H9 (cell line): ENCODE measurements around the gene SDE2. TPM values are rescaled to one million over a fixed set of nuclear protein-coding genes. Genes with fewer than 3 reads are reported as not detected.

Experiments
- DNase-seq: peaks from one replicate; pipeline ENCODE4 v3.0.0-alpha.2; 2017
- H2AFZ ChIP-seq: one replicate; pipeline ENCODE4 v1.6.1; 2013; ENCODE audit warnings: mild to moderate bottlenecking, low read length, control low read depth, moderate library complexity
- H2AK5ac ChIP-seq: 2 replicates; pipeline ENCODE4 v1.6.1; 2013; ENCODE audit warnings: low read length, control low read depth, mixed read lengths; ENCODE audit not compliant: insufficient read length
- H2BK120ac ChIP-seq: one replicate; pipeline ENCODE4 v1.6.1; 2013; ENCODE audit warnings: low read depth, mild to moderate bottlenecking, low read length, control low read depth, inconsistent platforms; ENCODE audit not compliant: poor library complexity, severe bottlenecking
- H2BK12ac ChIP-seq: 2 replicates; pipeline ENCODE4 v1.6.1; 2013; ENCODE audit warnings: low read length, control low read depth, mixed read lengths, low read depth; ENCODE audit not compliant: insufficient read length
- H2BK15ac ChIP-seq: 2 replicates; pipeline ENCODE4 v1.6.1; 2013; ENCODE audit warnings: low read depth, low read length, control low read depth
- H2BK20ac ChIP-seq: one replicate; pipeline ENCODE4 v1.6.1; 2013; ENCODE audit warnings: low read depth, mild to moderate bottlenecking, low read length, control low read depth, inconsistent platforms; ENCODE audit not compliant: poor library complexity, severe bottlenecking
- H2BK5ac ChIP-seq: 2 replicates; pipeline ENCODE4 v1.6.1; 2013; ENCODE audit warnings: low read length, control low read depth, mixed read lengths; ENCODE audit not compliant: insufficient read length
- H3K14ac ChIP-seq: 2 replicates; pipeline ENCODE4 v1.6.1; 2013; ENCODE audit warnings: low read length, control low read depth; ENCODE audit not compliant: insufficient read depth
- H3K18ac ChIP-seq: 2 replicates; pipeline ENCODE4 v1.6.1; 2013; ENCODE audit warnings: low read depth, mild to moderate bottlenecking, mixed read lengths, low read length, control low read depth; ENCODE audit not compliant: insufficient read length
- H3K23ac ChIP-seq: 2 replicates; pipeline ENCODE4 v1.6.1; 2013; ENCODE audit warnings: low read length, control low read depth, mixed read lengths, low read depth; ENCODE audit not compliant: insufficient read length
- H3K23me2 ChIP-seq: 2 replicates; pipeline ENCODE4 v1.6.1; 2013; ENCODE audit warnings: low read depth, mild to moderate bottlenecking, mixed read lengths, low read length, control low read depth; ENCODE audit not compliant: insufficient read length, poor library complexity, severe bottlenecking
- H3K27ac ChIP-seq: 2 replicates; pipeline ENCODE4 v1.5.1; 2013; ENCODE audit warnings: low read length, control low read depth, mixed read lengths, low read depth; ENCODE audit not compliant: insufficient read length
- H3K27me3 ChIP-seq: 2 replicates; pipeline ENCODE4 v1.6.1; 2013; ENCODE audit warnings: low read length, control low read depth, inconsistent platforms; ENCODE audit not compliant: insufficient read depth
- H3K4ac ChIP-seq: 2 replicates; pipeline ENCODE4 v1.6.1; 2013; ENCODE audit warnings: low read depth, mild to moderate bottlenecking, control low read depth, inconsistent platforms, low read length, moderate library complexity
- H3K4me1 ChIP-seq: 2 replicates; pipeline ENCODE4 v1.6.1; 2013; ENCODE audit warnings: low read length, control low read depth, inconsistent platforms; ENCODE audit not compliant: insufficient read depth
- H3K4me2 ChIP-seq: 2 replicates; pipeline ENCODE4 v1.6.1; 2013; ENCODE audit warnings: low read length, control low read depth, mixed read lengths; ENCODE audit not compliant: insufficient read length, insufficient read depth
- H3K56ac ChIP-seq: 2 replicates; pipeline ENCODE4 v1.6.1; 2013; ENCODE audit warnings: low read depth, mild to moderate bottlenecking, mixed read lengths, low read length, control low read depth; ENCODE audit not compliant: insufficient read length
- H3K79me1 ChIP-seq: 2 replicates; pipeline ENCODE4 v1.6.1; 2013; ENCODE audit warnings: low read depth, mild to moderate bottlenecking, moderate library complexity, low read length, control low read depth, inconsistent platforms; ENCODE audit not compliant: insufficient read depth, poor library complexity, severe bottlenecking
- H3K79me2 ChIP-seq: 2 replicates; pipeline ENCODE4 v1.6.1; 2013; ENCODE audit warnings: low read length, control low read depth, inconsistent platforms; ENCODE audit not compliant: insufficient read depth
- H3K9ac ChIP-seq: 2 replicates; pipeline ENCODE4 v1.6.1; 2013; ENCODE audit warnings: low read length, control low read depth, mixed read lengths; ENCODE audit not compliant: insufficient read length; ENCODE audit errors: extremely low read depth
- H3K9me3 ChIP-seq: one replicate; pipeline ENCODE4 v1.6.1; 2013; ENCODE audit warnings: low read depth, low read length, inconsistent platforms; ENCODE audit not compliant: control insufficient read depth
- H3T11ph ChIP-seq: one replicate; pipeline ENCODE4 v1.6.1; 2013; ENCODE audit warnings: mild to moderate bottlenecking, low read length, control low read depth, inconsistent platforms
- H4K20me1 ChIP-seq: one replicate; pipeline ENCODE4 v1.6.1; 2013; ENCODE audit not compliant: control insufficient read depth, insufficient read length, insufficient read depth
- H4K5ac ChIP-seq: 2 replicates; pipeline ENCODE4 v1.6.1; 2013; ENCODE audit warnings: low read depth, mild to moderate bottlenecking, mixed read lengths, low read length, control low read depth; ENCODE audit not compliant: insufficient read length
- H4K8ac ChIP-seq: replicated peaks from 2 replicates; pipeline ENCODE4 v1.6.1; 2013; ENCODE audit warnings: low read length, control low read depth, mixed read lengths, low read depth; ENCODE audit not compliant: insufficient read length
- H4K91ac ChIP-seq: 2 replicates; pipeline ENCODE4 v1.6.1; 2013; ENCODE audit warnings: low read depth, mild to moderate bottlenecking, moderate library complexity, mixed read lengths, low read length, control low read depth; ENCODE audit not compliant: insufficient read length
- H3K27ac Mint-ChIP-seq, 3 experiments: 2 replicates in 2 of 3; 3 replicates in 1 of 3; pipeline ENCODE4 v1.8.0; 2020 to 2021; ENCODE audit warnings: mixed read lengths in 3 of 3, mild to moderate bottlenecking in 1 of 3, moderate library complexity in 1 of 3
- H3K27me3 Mint-ChIP-seq: 2 replicates; pipeline ENCODE4 v1.8.0; 2021; ENCODE audit warnings: low read depth, mild to moderate bottlenecking, moderate library complexity, mixed read lengths
- H3K36me3 Mint-ChIP-seq, 3 experiments: 2 replicates in 2 of 3; 3 replicates in 1 of 3; pipeline ENCODE4 v1.8.0; 2020 to 2021; ENCODE audit warnings: low read depth in 3 of 3, mixed read lengths in 3 of 3; ENCODE audit not compliant: insufficient read depth in 1 of 3
- H3K4me1 Mint-ChIP-seq, 2 experiments: 2 replicates each; pipeline ENCODE4 v1.8.0; 2020; ENCODE audit warnings: mixed read lengths in 2 of 2
- H3K4me3 Mint-ChIP-seq, 2 experiments: 2 replicates in 1 of 2; 3 replicates in 1 of 2; pipeline ENCODE4 v1.8.0; 2020 to 2021; ENCODE audit warnings: mild to moderate bottlenecking in 2 of 2, mixed read lengths in 2 of 2, moderate library complexity in 1 of 2
- H3K9me3 Mint-ChIP-seq, 2 experiments: 2 replicates in 1 of 2; 3 replicates in 1 of 2; pipeline ENCODE4 v1.8.0; 2020; ENCODE audit warnings: mild to moderate bottlenecking in 2 of 2, mixed read lengths in 2 of 2, moderate library complexity in 1 of 2
- WGBS: extraction: QIAGEN DNeasy Blood & Tissue Kit; methylation state at CpG from one replicate; pipeline ENCODE4 v1.1.7; 2013; ENCODE audit warnings: missing lambda C conversion rate, low lambda C conversion rate, mixed read lengths; ENCODE audit not compliant: insufficient read length; ENCODE audit errors: extremely low coverage; 5-methylcytosine and 5-hydroxymethylcytosine counted together
- total RNA-seq: library from RNA; stranded (reverse); gene quantifications from 2 replicates; pipeline ENCODE4 v1.2.1, GENCODE V29; 2021
- TF ChIP-seq, protein P1 (sequence below): fragments of 200-600 bp; sonication (generic); conservative IDR thresholded peaks from 3 replicates; pipeline ENCODE4 v1.8.0; 2021; ENCODE audit warnings: antibody characterized with exemption, mild to moderate bottlenecking

The SDE2 gene
- total RNA-seq, 1 experiment from 2014 or later, result 20.5 TPM

DNA sequence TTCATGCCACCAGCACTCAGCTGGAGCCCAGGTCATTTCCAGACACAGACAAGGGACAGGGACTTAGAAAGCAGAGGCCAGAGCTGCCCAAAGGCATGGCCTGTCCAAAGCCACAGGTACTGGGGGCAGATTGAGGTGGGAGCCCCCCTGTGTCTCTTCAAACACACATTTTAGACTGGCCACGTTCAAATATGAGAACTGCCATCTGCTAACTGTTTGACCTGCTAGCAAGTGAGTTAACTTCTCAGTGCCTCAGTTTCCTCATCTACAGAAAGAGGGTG is 57.3 kb downstream of the SDE2 start:
- Histone ChIP-seq H3K4ac (no peak overlapping the region), H3K9ac (no peak overlapping the region), H4K91ac (no peak overlapping the region), H2BK20ac (no peak overlapping the region), H2BK5ac (no peak overlapping the region), H3K27ac (no peak overlapping the region), H3K18ac (no peak overlapping the region), H3K23ac (no peak overlapping the region), H3T11ph (no peak overlapping the region), H2BK15ac (no peak overlapping the region), H4K8ac (no peak overlapping the region), H2AK5ac (no peak overlapping the region), H3K79me2 (no peaks in the 10 kb centered on the region), H3K56ac (no peak overlapping the region), H3K4me1 (peaks cover 19% of the 10 kb centered on the region; the same call in 1 of the 2 replicates), H3K27me3 (no peaks in the 10 kb centered on the region), H3K14ac (no peak overlapping the region), H3K4me2 (no peak overlapping the region), H2AFZ (no peak overlapping the region), H3K79me1 (no peaks in the 10 kb centered on the region), H2BK12ac (no peak overlapping the region), H4K20me1 (no peaks in the 10 kb centered on the region), H4K5ac (no peak overlapping the region), H3K23me2 (no peaks in the 10 kb centered on the region), H3K9me3 (no peaks in the 10 kb centered on the region), H2BK120ac (no peak overlapping the region)
- no peak overlapping the region; a peak in 1 of 5 replicates for H3K4me3 Mint-ChIP-seq
- no CpG with 5 or more reads among the region's 1 CpG for WGBS
- H3K4me1 Mint-ChIP-seq, result peaks cover 41 to 49% of the 10 kb centered on the region in 2 experiments
- H3K36me3 Mint-ChIP-seq, result no peaks in the 10 kb centered on the region
- TF ChIP-seq, protein P1, sequence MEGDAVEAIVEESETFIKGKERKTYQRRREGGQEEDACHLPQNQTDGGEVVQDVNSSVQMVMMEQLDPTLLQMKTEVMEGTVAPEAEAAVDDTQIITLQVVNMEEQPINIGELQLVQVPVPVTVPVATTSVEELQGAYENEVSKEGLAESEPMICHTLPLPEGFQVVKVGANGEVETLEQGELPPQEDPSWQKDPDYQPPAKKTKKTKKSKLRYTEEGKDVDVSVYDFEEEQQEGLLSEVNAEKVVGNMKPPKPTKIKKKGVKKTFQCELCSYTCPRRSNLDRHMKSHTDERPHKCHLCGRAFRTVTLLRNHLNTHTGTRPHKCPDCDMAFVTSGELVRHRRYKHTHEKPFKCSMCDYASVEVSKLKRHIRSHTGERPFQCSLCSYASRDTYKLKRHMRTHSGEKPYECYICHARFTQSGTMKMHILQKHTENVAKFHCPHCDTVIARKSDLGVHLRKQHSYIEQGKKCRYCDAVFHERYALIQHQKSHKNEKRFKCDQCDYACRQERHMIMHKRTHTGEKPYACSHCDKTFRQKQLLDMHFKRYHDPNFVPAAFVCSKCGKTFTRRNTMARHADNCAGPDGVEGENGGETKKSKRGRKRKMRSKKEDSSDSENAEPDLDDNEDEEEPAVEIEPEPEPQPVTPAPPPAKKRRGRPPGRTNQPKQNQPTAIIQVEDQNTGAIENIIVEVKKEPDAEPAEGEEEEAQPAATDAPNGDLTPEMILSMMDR, result no peak
- no peak for DNase-seq
- H3K27me3 Mint-ChIP-seq, result peaks cover 1% of the 10 kb centered on the region; the same call in 1 of the 2 replicates
- H3K27ac Mint-ChIP-seq, result peak overlapping the region in 1 of 3 experiments; percentile 57; a peak in 1 of 7 replicates
- no peaks in the 10 kb centered on the region; a peak in 2 of 5 replicates for H3K9me3 Mint-ChIP-seq
